HG03378 (cell line): ENCODE results near the gene FOXO3.
"Not testable (repeated sequence)": the region's sequence is repeated elsewhere in the genome, so short reads cannot be mapped to it uniquely, and the experiment has no call there.

ENCODE experiments used
- ATAC-seq: cut with Tn5 transposase; IDR thresholded peaks from one replicate; pipeline ENCODE4 v1.9.1; 2021; ENCODE audit warnings: mild to moderate bottlenecking, moderate library complexity; ENCODE audit not compliant: unreplicated experiment

Gene FOXO3

DNA sequence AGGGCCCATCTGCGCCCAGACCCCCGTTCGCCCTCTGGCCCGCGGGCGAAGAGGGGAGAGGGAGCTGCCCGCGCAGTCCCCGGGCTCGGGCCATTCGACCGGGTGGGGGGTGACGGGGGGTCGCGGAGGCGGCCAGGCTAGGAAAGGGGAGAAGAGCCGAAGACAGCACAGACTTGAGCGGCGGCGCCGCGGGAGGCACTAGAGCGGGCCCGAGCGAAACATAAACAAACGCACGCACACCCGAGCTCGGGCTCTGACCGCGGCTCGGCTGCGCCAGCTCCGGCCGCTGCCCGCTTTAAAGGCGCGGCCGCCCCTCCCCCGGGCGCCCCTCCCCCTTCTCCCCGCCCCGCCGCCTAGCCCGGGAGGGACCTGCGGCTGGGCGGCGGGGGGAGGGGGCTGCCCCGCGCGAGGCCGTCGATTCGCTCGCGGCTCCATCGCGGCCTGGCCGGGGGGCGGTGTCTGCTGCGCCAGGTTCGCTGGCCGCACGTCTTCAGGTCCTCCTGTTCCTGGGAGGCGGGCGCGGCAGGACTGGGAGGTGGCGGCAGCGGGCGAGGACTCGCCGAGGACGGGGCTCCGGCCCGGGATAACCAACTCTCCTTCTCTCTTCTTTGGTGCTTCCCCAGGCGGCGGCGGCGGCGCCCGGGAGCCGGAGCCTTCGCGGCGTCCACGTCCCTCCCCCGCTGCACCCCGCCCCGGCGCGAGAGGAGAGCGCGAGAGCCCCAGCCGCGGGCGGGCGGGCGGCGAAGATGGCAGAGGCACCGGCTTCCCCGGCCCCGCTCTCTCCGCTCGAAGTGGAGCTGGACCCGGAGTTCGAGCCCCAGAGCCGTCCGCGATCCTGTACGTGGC lies at the start of gene FOXO3:
Gene FOXO3, plus strand, starts transcription at position 455 of the 846 bp plus-strand sequence. Its CDS starts 292 bp downstream, at position 747.
- ATAC-seq: no peak

DNA sequence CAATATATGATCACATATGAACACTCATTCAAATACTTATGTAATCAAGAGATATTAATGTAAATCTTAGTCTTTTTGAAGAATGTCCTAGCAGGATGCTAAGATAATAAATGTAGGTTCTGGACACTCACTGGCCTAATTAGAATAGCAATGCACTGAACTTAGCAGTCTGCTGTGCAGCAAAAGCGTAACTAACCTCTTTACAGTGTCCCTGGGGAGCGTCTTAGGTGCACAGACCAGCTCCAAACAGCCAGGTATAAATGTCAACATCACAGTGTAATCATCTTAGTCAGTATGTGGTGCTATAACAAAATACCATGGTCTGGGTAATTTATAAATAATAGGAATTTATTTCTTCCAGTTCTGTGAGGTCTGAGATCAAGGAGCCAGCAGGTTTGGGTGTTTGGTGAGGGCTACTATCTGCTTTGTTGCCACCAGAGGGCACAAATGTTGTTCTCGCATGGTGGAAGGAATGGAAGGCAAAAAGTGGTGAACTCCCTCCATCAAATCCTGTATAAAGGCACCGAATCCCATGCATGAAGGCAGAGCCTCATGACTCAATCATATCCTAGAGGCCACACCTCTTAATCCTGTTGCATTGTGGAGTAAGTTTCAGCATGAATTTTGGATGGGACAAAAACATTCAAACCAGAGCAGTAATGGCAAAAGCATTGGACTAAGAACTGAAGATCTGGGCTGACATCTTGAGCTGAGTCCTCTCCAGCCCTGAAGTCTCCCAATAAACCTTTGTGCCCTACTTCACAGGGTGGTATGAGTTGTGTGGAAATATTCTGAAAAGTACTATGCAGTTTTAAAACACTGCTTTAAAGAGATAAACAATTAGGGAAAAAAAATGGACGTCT lies 41.8 kb upstream of the FOXO3 start:
- ATAC-seq: no peak

DNA sequence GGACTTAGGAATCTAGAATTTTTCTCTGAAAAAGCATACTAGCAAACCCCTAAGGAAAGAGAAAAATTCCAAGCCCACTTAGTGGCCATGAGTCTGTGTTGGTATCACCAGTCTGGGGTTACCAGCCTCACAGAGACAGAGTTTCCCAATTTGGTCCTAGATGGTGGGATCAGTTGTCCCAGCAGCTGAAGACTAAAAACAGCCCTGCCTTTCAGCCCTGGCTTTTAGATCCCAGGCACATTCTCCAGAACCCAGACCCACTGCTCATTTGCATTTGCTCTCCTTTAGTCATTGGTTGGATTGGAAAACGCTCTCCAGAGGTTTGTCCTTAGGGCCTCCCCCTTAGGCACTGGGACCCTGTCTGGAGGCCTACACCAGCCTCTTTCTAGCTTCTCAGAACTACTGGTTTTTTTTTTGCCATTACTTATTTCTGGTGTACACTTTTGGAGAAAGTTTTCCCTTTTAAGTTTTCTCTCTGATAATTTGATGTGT lies 39.1 kb upstream of the FOXO3 start:
- ATAC-seq: no peak

DNA sequence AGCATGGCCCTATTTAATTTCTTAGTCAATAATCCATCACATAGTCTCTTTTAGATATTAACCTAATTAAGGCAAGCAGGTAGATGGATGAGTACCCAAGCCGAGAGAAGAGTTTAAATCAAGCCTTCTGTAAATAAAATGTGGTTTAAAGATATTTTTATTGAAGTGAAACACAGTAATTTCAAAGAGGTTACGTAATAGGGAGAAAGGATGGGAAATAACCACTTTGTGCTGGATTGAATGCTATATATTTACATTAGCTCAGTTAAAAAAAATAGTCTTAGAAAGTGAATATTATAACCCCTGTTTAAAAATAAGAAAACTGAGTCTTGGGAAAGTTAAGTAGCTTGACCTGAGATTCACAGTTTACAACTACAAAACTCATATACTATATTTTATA lies 37.0 kb upstream of the FOXO3 start:
- no peak for ATAC-seq

DNA sequence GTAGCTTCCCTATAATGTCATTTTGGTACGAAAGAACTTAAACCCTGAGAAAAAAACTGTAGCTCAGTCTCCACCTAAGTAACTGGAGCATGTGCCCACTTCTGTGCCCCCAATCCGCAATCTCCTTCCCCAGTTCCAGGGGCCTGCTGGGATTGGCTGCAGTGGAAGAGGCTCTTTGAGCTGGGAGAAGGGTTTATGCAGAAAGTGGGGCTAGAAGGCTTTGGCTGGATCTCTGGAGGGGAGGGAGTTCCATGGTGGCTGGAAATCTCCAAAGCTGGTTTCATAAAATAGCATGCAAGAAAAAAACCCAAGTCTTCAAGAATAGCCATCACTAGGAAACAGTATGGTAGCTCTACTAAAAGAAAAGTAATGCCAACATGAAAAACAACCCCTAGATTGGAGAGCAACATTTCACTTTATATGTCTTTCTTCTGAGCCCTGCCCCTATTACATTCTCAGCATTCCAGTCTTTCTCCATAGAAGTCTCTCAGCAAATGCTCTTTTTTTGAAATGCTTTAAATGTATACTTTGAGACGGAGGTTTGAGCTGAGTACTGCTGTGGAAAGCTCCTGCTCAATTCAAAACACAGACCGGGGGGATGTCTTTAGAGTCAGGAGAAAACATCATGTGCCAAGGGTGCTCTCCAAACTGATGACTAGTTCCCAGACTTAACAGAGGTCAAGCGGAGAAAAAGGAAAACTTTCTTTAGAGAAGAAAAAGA lies 36.0 kb upstream of the FOXO3 start:
- ATAC-seq: no peak

DNA sequence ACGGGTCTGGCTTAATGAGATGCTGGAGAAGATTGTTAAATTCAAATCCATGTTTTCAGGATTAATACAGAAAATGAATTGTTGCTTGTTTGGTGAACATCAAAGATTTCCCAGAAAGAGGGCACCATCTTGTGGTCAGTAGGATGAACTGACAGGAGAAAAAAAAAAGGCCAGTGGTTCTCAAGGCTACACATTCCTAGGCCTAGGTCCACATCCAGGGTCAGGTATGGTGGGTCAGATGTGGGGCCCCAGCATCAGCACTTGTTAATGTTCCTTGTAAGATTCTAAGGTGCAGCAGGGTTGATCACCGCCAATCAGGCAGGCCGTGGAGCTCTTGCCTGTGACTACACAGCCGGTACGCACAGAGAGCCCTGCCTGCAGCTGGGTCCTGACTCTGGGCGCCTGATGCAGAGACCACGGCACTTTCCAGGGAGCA lies 34.0 kb upstream of the FOXO3 start:
- ATAC-seq: no peak

DNA sequence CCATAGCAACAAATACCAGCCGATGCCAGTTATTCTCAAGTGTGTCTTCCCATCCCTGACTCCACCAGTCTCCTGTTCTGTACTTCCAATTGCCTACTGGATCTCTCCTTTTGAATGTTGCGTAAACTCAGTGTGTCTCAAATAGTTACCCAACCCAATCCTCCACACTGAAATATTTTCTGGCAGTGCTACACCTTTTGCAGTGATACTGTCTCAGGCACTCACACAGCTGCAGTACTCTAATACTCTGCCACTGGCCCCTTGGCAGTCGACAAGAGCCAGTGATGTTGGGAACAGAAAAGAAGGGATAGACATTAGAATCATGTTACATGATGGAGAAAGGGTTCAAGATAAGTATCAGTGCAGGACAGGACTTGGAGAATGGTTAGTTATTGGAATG lies 31.8 kb upstream of the FOXO3 start:
- ATAC-seq: no peak

DNA sequence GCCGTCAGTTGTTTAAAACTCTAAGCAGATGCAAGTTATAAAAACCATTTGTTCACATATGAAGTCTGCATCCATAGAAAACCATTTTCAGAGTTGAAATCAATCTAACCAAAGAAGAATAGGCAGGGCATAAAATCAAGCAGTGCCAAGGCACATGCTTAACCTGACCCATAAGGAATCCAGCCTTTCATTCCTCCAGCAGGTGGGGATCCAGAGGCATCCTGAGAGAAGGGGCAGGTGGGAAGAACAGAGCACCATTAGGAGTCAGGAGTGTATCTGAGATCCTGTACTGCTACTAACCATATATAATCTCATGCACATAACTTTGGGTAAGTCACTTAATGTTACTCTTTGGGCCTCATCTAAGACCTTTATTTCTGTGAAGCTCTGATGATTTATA lies 29.4 kb upstream of the FOXO3 start:
- ATAC-seq: no peak

DNA sequence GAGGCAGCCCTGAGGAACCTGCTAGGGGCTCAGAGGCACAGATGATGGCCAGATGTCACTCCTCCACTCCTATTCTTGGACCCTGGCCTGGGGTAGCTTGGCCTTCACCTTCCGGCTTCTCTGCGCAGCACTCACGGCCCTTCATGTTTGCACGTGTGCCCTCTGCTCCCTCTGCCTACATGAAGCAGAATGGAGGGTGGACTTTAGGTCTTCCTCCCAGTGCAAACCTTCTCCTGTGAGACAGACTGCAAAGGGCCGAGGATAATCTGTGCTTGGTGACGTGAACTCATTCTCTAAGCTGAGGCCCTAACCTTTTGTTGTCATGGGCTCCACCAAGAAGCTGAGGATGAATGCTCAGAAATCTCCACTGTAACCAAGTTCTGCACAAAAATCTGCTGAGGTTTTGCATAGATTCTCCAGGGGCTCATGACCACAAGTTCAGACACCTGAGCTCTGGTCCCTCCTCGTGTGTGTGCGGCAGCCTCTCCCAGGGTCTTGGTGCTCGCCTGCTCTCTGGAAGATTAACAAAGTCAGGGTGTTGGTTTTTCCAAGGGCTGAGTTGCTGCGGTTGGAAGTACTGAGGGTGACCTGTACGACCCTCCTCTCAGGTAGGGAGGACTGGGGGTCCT lies 25.5 kb upstream of the FOXO3 start:
- no peak for ATAC-seq

DNA sequence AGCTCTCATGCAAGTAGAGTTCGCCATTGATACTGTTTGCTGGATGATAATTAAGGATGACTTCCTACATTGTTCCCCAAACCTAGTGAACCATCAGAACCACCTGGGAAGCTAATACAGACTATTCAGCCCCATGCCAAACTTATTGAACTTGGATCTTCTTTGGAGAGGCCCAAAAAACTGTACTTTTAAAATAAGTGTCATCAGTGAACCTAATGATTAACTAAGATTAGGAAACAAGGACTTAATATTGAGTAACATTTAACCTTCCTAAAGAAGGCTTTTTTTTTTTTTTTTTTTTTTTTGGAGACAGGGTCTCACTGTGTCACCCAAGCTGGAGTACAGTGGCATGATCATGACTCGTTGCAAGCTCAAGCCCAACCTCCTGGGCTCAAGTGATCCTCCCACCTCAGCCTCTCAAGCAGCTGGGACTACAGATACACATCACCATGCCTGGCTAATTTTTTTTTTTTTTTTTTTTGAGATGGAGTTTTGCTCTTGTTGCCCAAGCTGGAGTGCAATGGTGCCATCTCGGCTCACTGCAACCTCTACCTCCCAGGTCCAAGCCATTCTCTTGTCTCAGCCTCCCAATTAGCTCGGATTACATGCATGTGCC lies 24.7 kb upstream of the FOXO3 start:
- not testable (repeated sequence) for ATAC-seq

DNA sequence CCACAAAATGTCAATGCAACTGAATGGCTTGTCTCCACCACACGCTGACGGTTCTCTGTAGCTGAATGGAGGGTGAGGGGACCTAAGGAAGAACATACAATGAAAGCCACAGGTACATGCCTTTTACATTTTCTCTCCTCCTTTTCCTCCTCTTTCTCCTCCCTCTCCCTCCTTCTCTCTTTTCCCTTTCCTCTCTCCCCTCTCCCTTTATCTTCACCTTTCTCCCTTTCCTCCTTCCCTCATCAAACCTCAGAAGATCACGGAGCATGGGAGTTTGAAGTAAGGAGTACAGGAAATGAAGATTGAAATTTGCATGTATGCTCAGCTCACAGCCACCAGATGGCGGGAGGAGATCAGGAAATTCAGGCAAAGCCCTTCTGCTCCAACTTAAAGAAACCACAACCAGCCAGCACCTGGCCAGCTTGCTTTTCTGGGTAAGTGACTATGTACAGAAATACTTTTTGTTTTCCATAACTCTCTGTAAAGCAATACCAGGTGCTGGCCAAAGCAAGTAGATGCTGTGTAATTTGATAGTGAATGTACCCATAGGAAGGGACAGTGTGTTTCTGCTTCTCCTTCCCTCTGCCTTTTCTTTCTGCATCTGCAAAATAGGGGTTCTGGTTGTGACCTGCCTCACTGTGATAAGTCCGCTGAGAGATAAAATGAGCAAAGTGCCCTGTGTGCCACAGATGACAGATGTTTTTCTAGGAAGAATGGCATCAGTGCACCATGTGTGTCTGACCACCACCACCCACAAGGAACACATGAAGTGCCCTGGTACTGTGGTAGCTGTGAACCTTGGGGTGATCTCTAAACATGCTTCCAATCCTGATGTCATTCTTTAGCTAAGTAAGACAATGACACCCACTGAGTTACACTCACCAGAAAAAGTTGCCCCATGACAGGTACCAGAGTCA lies 18.6 kb upstream of the FOXO3 start:
- ATAC-seq: no peak

DNA sequence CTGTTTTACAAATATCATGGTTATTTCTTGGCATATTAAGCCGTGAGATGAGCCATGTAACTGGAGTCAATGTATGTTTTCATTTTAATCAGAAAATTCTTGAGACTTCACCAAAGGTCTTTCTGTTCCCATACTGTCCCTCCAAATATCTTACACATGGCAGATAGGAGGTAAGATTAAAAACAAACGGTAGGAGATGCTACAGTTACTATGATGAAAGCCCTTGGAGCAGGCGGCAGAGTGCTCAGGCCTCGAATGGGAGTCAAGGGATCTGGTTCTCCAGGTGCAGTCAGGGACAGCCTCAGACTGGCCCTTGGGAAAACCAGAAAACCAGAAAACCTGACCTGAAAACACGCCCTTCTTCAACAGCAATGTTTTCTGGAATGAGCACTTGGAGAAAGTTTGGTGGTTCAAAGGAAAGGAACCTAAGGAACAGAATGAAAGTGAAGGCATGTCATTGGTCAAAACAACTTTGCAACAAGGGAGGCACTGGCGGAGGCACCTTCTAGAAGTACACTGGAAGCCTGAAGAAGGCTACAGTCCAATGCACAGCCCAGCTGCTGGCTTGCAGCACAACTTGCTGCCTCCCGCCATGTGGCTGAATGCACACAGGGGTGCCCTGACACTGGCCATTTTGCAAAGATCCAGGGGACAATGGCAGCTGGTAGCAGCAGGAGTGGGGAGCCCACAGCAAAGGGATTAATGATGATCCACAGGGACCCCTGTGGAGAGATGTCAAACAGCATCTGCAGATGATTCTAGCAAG lies 17.4 kb upstream of the FOXO3 start:
- ATAC-seq: no peak

DNA sequence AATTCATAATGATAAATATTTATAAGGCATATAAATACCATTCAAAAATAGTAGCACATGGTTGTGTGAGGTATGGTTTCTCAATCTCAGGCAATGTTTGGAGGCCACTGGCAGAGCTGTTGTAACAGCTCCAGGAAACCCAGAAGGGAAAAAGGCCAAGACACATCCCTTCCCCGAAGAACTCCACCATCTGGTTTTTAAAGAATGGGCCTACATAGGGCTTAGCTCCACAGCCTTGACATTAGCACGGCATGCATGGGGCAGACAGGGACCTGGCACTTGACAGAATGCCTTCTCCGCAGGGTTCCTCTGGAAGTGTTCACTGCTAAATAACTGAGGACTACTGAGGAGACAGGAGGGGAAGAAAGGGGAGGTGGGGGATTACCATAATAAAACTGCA lies 16.1 kb upstream of the FOXO3 start:
- no peak for ATAC-seq

DNA sequence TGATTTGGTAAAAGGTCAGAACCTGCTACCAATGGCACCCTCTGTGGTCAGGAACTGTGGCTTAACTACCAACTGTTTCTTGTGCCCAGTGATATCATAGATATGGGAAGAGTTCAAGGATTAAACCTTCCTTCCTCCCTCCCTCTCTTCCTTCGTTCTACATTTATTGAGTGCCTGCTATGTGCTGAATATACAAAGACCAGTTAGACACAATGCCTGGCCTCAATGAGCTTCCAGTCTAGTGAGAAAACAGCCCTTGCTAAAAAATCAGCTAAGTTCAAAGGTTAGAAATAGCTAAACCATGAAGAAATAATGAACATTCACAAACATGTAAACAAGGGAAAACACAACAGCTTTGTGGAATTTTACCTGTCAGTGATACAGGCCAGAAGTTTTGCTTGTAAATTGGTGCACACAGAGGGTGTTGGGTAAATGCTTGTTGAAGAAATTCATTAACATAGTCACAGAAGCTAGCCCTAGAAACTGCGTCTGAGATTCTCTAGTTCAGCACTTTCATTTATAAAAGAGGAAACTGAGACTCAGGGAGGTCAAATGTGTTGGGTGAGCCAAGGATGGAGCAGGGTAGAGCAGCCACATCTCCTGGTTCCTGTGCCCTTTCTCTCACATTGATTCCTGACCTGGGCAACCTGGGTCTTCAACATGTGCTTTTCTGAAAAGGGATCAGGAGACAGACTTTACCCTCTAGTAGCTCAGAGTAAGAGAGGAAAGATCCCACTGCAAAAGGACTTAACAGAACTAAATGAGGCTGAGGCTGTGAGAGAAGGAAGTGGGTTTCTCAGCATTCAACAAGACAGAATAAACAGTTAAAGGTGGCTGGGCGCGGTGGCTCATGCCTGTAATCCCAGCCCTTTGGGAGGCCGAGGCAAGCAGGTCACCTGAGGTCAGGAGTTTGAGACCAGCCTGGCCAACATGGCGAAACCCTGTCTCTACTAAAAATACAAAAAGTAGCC lies 14.4 kb upstream of the FOXO3 start:
- ATAC-seq: no peak

DNA sequence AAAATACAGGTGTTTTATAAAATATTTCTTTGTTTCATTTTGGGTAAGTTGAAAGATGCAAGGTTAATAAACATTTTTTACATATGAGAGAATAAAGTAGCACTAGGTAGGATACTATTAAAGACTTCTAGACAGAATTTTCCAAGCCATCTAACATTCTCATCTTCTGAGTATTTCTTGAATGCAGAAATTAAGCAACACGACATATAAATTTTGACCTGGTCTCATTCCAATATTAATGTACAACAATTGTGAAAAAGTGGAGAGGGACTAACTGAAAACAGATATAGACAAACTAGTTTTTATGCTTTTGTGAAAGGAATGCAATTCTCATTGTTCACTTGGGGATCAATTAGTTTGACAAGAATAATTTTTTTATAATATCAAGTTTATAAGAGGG lies 11.5 kb upstream of the FOXO3 start:
- no peak for ATAC-seq

DNA sequence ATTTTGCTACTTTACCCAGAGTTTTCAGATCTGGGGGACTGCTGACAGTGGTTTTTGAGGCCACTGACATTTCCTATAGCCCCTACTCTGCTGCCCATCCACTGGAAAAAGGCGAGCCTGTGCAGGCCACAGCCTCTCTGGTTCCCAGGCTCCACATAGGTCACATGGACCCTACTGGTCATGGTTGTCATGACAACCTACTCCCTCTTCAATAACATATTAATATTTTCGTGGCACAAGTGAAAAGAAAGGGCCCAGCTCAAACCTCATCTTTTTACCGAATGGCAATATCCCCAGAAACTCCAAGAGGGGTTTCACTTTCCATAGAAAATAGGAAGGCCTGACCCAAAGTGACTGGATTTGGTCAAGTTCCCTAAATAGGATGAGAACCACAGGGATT lies 11.0 kb upstream of the FOXO3 start:
- no peak for ATAC-seq

DNA sequence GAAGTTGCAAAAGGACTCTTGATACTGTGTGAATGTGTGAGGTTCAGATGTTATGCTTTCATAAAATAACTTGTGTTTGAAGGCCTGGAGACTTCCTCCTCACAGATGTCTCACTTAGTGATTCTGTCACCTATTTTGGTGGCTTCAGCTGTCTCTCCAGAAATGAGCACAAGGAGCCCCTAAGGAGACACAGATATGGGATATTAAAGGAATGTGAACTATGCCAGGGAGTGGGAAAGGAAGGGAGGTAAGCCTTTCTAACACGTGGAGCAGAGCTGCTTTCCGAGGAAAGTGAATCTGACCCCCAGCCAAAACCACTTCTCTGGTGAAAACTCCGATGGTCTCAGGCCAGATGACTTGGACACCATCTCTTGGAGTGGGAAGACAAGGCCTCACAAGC lies 10.5 kb upstream of the FOXO3 start:
- ATAC-seq: no peak
